Measurements from ENCODE around the gene POU6F2. TPM values are rescaled to one million over a fixed set of nuclear protein-coding genes. Genes with fewer than 3 reads are reported as not detected.
A peak's percentile ranks its signal among the peaks of the same experiment; 100 is the strongest.

POU6F2 gene
- total and polyA plus RNA-seq, 2 of the 4 experiments (the other 2 are of a cell fraction) = not detected

- in situ Hi-C loops (cut with MboI; ENCODE audit: low sequenced_read_pairs) = no loop called here
- no peak overlapping the region for H4K5ac ChIP-seq (ENCODE audit: low read depth, low read length)
- no peak overlapping the region for H3K4me3 ChIP-seq (ENCODE audit: insufficient read depth, low read depth, low read length)
- no peak overlapping the region for H2AK9ac ChIP-seq (replicated peaks; ENCODE audit: low read depth, low read length, poor library complexity)
- H3K4me1 ChIP-seq (ENCODE audit: control insufficient read depth, insufficient read depth, low read length) = no peaks in the 10 kb centered on the region
- no peaks in the 10 kb centered on the region for H4K20me1 ChIP-seq (ENCODE audit: insufficient read depth, low read length)
- no peak overlapping the region for H2BK20ac ChIP-seq (ENCODE audit: low read depth, low read length)
- no peak overlapping the region for H3K4me2 ChIP-seq (ENCODE audit: low read depth, low read length)
- H3K27me3 ChIP-seq (ENCODE audit: control insufficient read depth, insufficient read depth, low read length) = no peaks in the 10 kb centered on the region
- H3K14ac ChIP-seq (replicated peaks; ENCODE audit: low read depth, low read length) = no peak overlapping the region
- H4K8ac ChIP-seq (ENCODE audit: low read depth in 2 of 2, low read length in 2 of 2) = no peak overlapping the region
- H3K27ac ChIP-seq (ENCODE audit: insufficient read depth, low read length) = no peak overlapping the region
- no peak for TF ChIP-seq MXI1 (IDR thresholded peaks at IDR 0.05; ENCODE audit: borderline replicate concordance, low read depth, low read length)
- TF ChIP-seq NFE2L2 (IDR thresholded peaks at IDR 0.05; ENCODE audit: low read depth, low read length) = peak; percentile 98
- no peak for TF ChIP-seq MAZ (IDR thresholded peaks at IDR 0.05; ENCODE audit: borderline replicate concordance, low read depth, low read length)
- TF ChIP-seq MAFK (IDR thresholded peaks at IDR 0.05; ENCODE audit: low read depth, low read length) = peak; percentile 93
- no peaks in the 10 kb centered on the region for H3K9me1 ChIP-seq (ENCODE audit: insufficient read depth, low read length)
- no peaks in the 10 kb centered on the region for H3K9me3 ChIP-seq (ENCODE audit: control insufficient read depth, insufficient read depth, low read length)
- H3K56ac ChIP-seq (ENCODE audit: extremely low read depth, insufficient read depth, low read length) = no peak overlapping the region
- H3K36me3 ChIP-seq (ENCODE audit: control insufficient read depth, insufficient read depth, low read length) = no peaks in the 10 kb centered on the region
- CTCF ChIA-PET = interaction anchor here (0.6 kb wide), 1 partner anchor 302 kb away, joined by 3 read pairs; no protein-coding TSS in a partner anchor
- POLR2A ChIA-PET (ENCODE audit: unreplicated experiment) = no interaction called here
- no peak overlapping the region for H4K91ac ChIP-seq (ENCODE audit: insufficient read depth, low read depth, low read length)
- dilution Hi-C loops (cut with HindIII; ENCODE audit: low sequenced_read_pairs, unreplicated experiment) = no loop called here
- no TSS peak for BruUV-seq (replicated peaks)
- no CpG with 5 or more reads among the region's 1 CpG for WGBS, 2 experiments (ENCODE audit: extremely low coverage in 2 of 2, insufficient read length in 1 of 2)
- no peak overlapping the region for H3K4ac ChIP-seq (ENCODE audit: low read depth, low read length)
- H3K79me1 ChIP-seq (ENCODE audit: low read depth in 1 of 2, low read length in 2 of 2) = no peaks in the 10 kb centered on the region
- no peak overlapping the region for H2BK15ac ChIP-seq (ENCODE audit: low read depth, low read length)
- H3K9ac ChIP-seq (ENCODE audit: low read depth, low read length) = no peak overlapping the region
- H2BK5ac ChIP-seq (ENCODE audit: low read depth, low read length, poor library complexity, severe bottlenecking) = no peak overlapping the region
- ATAC-seq (ENCODE audit: low read depth) (no peak), DNase-seq (peak; percentile 28)
- intact Hi-C loops (cut with micrococcal nuclease) = no loop called here
- H3K23ac ChIP-seq (ENCODE audit: low read depth, low read length) = no peak overlapping the region
- no peak overlapping the region for H2BK120ac ChIP-seq (ENCODE audit: low read depth, low read length)
- no peak overlapping the region for H2AFZ ChIP-seq (replicated peaks; ENCODE audit: low read length, poor library complexity)
- no peak overlapping the region for H3K18ac ChIP-seq (ENCODE audit: low read depth, low read length)
- H2AK5ac ChIP-seq (ENCODE audit: low read depth, low read length) = no peak overlapping the region
Observed at GRCh38 chr7:38950309-38950708, 27.4 kb upstream of the POU6F2 start.

Measured in IMR-90 (cell line).